ENCODE data around the gene OSBPL10. TPM values are rescaled to one million over a fixed set of nuclear protein-coding genes. Genes with fewer than 3 reads are reported as not detected.

OSBPL10 gene
- total RNA-seq, 1 experiment from 2014 or later, result 2.3 TPM

DNA sequence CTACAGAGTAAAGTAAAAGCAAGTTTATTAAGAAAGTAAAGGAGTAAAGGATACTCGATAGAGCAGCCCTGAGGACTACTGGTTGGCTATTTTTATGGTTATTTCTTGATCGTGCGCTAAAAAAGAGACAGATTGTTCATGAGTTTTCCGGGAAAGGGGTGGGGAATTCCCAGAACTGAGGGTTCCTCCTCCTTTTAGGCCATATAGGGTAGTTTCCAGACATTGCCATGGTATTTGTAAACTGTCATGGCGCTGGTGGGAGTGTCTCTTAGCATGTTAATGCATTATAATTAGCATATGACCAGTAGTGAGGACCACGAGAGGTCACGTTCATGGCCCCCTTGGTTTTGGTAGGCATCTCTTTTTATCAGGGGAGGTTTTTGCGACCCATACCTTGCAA, 213.1 kb downstream of the OSBPL10 start:
- no peak for DNase-seq (ENCODE audit: low spot score)
- Histone ChIP-seq H3K4me1 (ENCODE audit: insufficient read depth, low read length, poor library complexity, severe bottlenecking) (no peaks in the 10 kb centered on the region), H3K27ac (ENCODE audit: low read depth, low read length, poor library complexity, severe bottlenecking) (no peak overlapping the region), H3K9me3 (ENCODE audit: low read depth, low read length, poor library complexity, severe bottlenecking) (no peaks in the 10 kb centered on the region), H3K36me3 (ENCODE audit: insufficient read depth, low read length, poor library complexity, severe bottlenecking) (no peaks in the 10 kb centered on the region), H3K4me3 (ENCODE audit: low read depth, low read length, poor library complexity, severe bottlenecking) (no peak overlapping the region), H3K27me3 (replicated peaks; ENCODE audit: insufficient read depth, low read depth, low read length, poor library complexity) (no peaks in the 10 kb centered on the region)
- intact Hi-C loops (cut with micrococcal nuclease; ENCODE audit: unreplicated experiment), result loop anchor here (2.0 to 10.0 kb wide), 2 partner anchors 157 to 993 kb away; no protein-coding TSS in a partner anchor
- CTCF ChIA-PET, result no interaction called here
- POLR2A ChIA-PET (ENCODE audit: low non-redundant PET), result no interaction called here
- TF ChIP-seq, protein P1, sequence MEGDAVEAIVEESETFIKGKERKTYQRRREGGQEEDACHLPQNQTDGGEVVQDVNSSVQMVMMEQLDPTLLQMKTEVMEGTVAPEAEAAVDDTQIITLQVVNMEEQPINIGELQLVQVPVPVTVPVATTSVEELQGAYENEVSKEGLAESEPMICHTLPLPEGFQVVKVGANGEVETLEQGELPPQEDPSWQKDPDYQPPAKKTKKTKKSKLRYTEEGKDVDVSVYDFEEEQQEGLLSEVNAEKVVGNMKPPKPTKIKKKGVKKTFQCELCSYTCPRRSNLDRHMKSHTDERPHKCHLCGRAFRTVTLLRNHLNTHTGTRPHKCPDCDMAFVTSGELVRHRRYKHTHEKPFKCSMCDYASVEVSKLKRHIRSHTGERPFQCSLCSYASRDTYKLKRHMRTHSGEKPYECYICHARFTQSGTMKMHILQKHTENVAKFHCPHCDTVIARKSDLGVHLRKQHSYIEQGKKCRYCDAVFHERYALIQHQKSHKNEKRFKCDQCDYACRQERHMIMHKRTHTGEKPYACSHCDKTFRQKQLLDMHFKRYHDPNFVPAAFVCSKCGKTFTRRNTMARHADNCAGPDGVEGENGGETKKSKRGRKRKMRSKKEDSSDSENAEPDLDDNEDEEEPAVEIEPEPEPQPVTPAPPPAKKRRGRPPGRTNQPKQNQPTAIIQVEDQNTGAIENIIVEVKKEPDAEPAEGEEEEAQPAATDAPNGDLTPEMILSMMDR (conservative IDR thresholded peaks at IDR 0.05; ENCODE audit: low read depth, low read length), result no peak
- TF ChIP-seq EZH2 (IDR thresholded peaks at IDR 0.05; ENCODE audit: borderline replicate concordance, low read depth, low read length, poor library complexity, severe bottlenecking), result no peak
- no TSS peak for BruUV-seq (replicated peaks)

DNA sequence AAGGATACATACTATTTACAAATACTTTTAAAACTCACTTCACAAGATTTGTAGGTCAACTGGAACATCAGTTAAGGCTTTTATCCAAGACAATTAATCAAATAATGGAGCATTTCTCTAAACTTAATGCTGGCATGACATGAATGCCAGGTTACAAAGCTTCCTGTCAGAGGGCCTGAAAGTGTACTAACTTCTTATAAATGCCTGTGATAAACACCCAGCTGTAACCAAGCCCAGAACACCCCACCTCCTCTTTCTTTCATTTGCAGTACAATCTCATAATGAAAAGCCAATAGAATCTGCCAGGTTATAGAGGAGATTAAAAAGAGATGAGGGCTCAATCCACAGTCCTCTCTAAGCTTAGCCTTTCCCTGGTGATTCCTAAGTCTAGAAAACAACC, 214.4 kb downstream of the OSBPL10 start:
- TF ChIP-seq, protein P1 (conservative IDR thresholded peaks at IDR 0.05; ENCODE audit: low read depth, low read length), result no peak
- no peak for TF ChIP-seq EZH2 (IDR thresholded peaks at IDR 0.05; ENCODE audit: borderline replicate concordance, low read depth, low read length, poor library complexity, severe bottlenecking)
- Histone ChIP-seq H3K36me3 (ENCODE audit: insufficient read depth, low read length, poor library complexity, severe bottlenecking) (no peaks in the 10 kb centered on the region), H3K4me1 (ENCODE audit: insufficient read depth, low read length, poor library complexity, severe bottlenecking) (no peaks in the 10 kb centered on the region), H3K27ac (ENCODE audit: low read depth, low read length, poor library complexity, severe bottlenecking) (no peak overlapping the region), H3K27me3 (replicated peaks; ENCODE audit: insufficient read depth, low read depth, low read length, poor library complexity) (no peaks in the 10 kb centered on the region), H3K9me3 (ENCODE audit: low read depth, low read length, poor library complexity, severe bottlenecking) (no peaks in the 10 kb centered on the region), H3K4me3 (ENCODE audit: low read depth, low read length, poor library complexity, severe bottlenecking) (no peak overlapping the region)
- POLR2A ChIA-PET (ENCODE audit: low non-redundant PET), result interaction anchor here (0.5 kb wide), 1 partner anchor 1476 kb away, joined by 4 read pairs; no protein-coding TSS in a partner anchor
- no TSS peak for BruUV-seq (replicated peaks)
- no peak for DNase-seq (ENCODE audit: low spot score)
- CTCF ChIA-PET, result interaction anchor here (0.7 kb wide), 1 partner anchor 704 kb away, joined by 3 read pairs; no protein-coding TSS in a partner anchor
- intact Hi-C loops (cut with micrococcal nuclease; ENCODE audit: unreplicated experiment), result loop anchor here (10.0 kb wide), 1 partner anchor 992 kb away; no protein-coding TSS in a partner anchor

- no peak for DNase-seq (ENCODE audit: low spot score)
- no TSS peak for BruUV-seq (replicated peaks)
- no peaks in the 10 kb centered on the region for H3K27me3 ChIP-seq (replicated peaks; ENCODE audit: insufficient read depth, low read depth, low read length, poor library complexity)
- no peak overlapping the region for H3K4me3 ChIP-seq (ENCODE audit: low read depth, low read length, poor library complexity, severe bottlenecking)
- no peaks in the 10 kb centered on the region for H3K4me1 ChIP-seq (ENCODE audit: insufficient read depth, low read length, poor library complexity, severe bottlenecking)
- intact Hi-C loops (cut with micrococcal nuclease; ENCODE audit: unreplicated experiment), result loop anchor here (10.0 kb wide), 1 partner anchor 991 kb away; no protein-coding TSS in a partner anchor
- POLR2A ChIA-PET (ENCODE audit: low non-redundant PET), result no interaction called here
- CTCF ChIA-PET, result no interaction called here
- no peak for TF ChIP-seq EZH2 (IDR thresholded peaks at IDR 0.05; ENCODE audit: borderline replicate concordance, low read depth, low read length, poor library complexity, severe bottlenecking)
- TF ChIP-seq, protein P1 (conservative IDR thresholded peaks at IDR 0.05; ENCODE audit: low read depth, low read length), result no peak
- no peaks in the 10 kb centered on the region for H3K9me3 ChIP-seq (ENCODE audit: low read depth, low read length, poor library complexity, severe bottlenecking)
- no peaks in the 10 kb centered on the region for H3K36me3 ChIP-seq (ENCODE audit: insufficient read depth, low read length, poor library complexity, severe bottlenecking)
- no peak overlapping the region for H3K27ac ChIP-seq (ENCODE audit: low read depth, low read length, poor library complexity, severe bottlenecking)
Observed at GRCh38 chr3:31765871-31766270, 215.2 kb downstream of the OSBPL10 start.
